ENCODE measurements around the gene PIERCE2.
"Not testable (repeated sequence)": the region's sequence is repeated elsewhere in the genome, so short reads cannot be mapped to it uniquely, and the experiment has no call there.

The PIERCE2 gene

GRCh38 chr15:55434989-55435825 lies 26.9 kb downstream of the PIERCE2 start:
- DNase-seq: peak; percentile 52

- not testable (repeated sequence) for DNase-seq
These were observed 34.8 kb downstream of the PIERCE2 start for GRCh38 chr15:55443141-55443540.

GRCh38 chr15:55445936-55446335 lies 37.6 kb downstream of the PIERCE2 start:
- DNase-seq: not testable (repeated sequence)

- not testable (repeated sequence) for DNase-seq
These were observed 38.2 kb downstream of the PIERCE2 start for GRCh38 chr15:55446379-55447029.

- DNase-seq: not testable (repeated sequence)
These were observed 38.7 kb downstream of the PIERCE2 start for GRCh38 chr15:55447030-55447394.

GRCh38 chr15:55457401-55458022 lies 49.2 kb downstream of the PIERCE2 start:
- no peak for DNase-seq

GRCh38 chr15:55461447-55461846 lies 53.2 kb downstream of the PIERCE2 start:
- DNase-seq: no peak

- DNase-seq: no peak
These were observed 60.0 kb downstream of the PIERCE2 start for GRCh38 chr15:55468321-55468720.

Measured in KG1 (cell line).